ENCODE data around the gene GALNT17.

GRCh38 chr7:71611986-71612385, 480.0 kb downstream of the GALNT17 start:
- TF ChIP-seq L3MBTL2 (conservative IDR thresholded peaks at IDR 0.05), result no peak
- TF ChIP-seq FOXK2 (IDR thresholded peaks at IDR 0.05), result no peak
- TF ChIP-seq FOXA1 (IDR thresholded peaks at IDR 0.05), result no peak
- TF ChIP-seq ZNF384 (IDR thresholded peaks at IDR 0.05), result no peak
- TF ChIP-seq CTBP1 (IDR thresholded peaks at IDR 0.05; ENCODE audit: borderline replicate concordance), result no peak
- TF ChIP-seq NFRKB (IDR thresholded peaks at IDR 0.05), result no peak
- TF ChIP-seq SUZ12 (IDR thresholded peaks at IDR 0.05), result no peak
- TF ChIP-seq, protein P1, sequence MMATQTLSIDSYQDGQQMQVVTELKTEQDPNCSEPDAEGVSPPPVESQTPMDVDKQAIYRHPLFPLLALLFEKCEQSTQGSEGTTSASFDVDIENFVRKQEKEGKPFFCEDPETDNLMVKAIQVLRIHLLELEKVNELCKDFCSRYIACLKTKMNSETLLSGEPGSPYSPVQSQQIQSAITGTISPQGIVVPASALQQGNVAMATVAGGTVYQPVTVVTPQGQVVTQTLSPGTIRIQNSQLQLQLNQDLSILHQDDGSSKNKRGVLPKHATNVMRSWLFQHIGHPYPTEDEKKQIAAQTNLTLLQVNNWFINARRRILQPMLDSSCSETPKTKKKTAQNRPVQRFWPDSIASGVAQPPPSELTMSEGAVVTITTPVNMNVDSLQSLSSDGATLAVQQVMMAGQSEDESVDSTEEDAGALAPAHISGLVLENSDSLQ (IDR thresholded peaks at IDR 0.05), result no peak
- TF ChIP-seq SP1 (IDR thresholded peaks at IDR 0.05), result no peak
